GM12874 (cell line): ENCODE data around the gene CYP2W1.

Experiments
- TF ChIP-seq, protein P1 (sequence below): IDR thresholded peaks from 2 replicates; pipeline ENCODE4 v1.5.1; 2011; ENCODE audit warnings: low read depth, mild to moderate bottlenecking, control low read depth, low read length, moderate library complexity; ENCODE audit not compliant: insufficient read depth

The CYP2W1 gene

DNA sequence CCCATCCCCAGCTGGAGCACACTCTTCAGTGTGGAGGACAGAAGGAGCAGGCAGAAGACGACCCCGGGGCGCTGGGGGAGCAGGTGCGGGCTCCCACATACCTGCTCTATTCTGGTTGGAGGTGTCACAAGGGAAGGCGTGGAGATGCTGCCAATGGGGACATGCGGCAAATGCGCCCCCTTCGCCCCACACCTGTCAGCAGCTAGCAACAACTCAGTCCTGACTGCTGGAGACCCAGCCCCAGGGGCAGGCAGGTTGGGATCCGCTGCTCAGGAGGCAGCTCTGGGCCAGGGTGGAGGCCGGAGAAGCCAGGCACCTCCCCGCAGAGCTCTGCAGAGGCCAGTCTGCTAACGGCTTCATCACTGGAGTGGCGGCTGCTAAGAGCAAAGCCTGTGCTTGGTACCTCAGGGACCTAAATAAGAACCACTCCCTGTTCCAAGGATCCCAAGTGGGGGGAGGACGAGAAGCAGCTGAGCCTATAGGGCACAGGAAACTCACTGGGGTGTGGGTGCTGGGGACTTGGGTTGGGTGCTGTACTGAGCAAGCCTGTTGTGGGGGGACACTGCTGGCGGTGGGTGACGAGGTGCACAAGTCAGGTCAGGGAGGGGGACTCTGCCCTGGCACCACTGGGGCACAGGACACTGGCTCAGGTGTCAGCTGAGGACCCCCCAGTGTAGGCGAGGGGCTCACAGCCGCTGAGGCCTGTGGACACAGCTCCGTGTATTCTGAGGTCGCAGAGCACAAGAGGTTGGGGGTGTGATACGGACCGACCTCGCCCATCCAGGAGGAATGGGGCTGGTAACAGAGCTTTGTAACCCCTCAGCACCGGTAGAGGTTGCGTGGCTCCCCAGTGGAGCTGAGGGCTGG is 42.1 kb downstream of the CYP2W1 start:
- TF ChIP-seq, protein P1, sequence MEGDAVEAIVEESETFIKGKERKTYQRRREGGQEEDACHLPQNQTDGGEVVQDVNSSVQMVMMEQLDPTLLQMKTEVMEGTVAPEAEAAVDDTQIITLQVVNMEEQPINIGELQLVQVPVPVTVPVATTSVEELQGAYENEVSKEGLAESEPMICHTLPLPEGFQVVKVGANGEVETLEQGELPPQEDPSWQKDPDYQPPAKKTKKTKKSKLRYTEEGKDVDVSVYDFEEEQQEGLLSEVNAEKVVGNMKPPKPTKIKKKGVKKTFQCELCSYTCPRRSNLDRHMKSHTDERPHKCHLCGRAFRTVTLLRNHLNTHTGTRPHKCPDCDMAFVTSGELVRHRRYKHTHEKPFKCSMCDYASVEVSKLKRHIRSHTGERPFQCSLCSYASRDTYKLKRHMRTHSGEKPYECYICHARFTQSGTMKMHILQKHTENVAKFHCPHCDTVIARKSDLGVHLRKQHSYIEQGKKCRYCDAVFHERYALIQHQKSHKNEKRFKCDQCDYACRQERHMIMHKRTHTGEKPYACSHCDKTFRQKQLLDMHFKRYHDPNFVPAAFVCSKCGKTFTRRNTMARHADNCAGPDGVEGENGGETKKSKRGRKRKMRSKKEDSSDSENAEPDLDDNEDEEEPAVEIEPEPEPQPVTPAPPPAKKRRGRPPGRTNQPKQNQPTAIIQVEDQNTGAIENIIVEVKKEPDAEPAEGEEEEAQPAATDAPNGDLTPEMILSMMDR = no peak

DNA sequence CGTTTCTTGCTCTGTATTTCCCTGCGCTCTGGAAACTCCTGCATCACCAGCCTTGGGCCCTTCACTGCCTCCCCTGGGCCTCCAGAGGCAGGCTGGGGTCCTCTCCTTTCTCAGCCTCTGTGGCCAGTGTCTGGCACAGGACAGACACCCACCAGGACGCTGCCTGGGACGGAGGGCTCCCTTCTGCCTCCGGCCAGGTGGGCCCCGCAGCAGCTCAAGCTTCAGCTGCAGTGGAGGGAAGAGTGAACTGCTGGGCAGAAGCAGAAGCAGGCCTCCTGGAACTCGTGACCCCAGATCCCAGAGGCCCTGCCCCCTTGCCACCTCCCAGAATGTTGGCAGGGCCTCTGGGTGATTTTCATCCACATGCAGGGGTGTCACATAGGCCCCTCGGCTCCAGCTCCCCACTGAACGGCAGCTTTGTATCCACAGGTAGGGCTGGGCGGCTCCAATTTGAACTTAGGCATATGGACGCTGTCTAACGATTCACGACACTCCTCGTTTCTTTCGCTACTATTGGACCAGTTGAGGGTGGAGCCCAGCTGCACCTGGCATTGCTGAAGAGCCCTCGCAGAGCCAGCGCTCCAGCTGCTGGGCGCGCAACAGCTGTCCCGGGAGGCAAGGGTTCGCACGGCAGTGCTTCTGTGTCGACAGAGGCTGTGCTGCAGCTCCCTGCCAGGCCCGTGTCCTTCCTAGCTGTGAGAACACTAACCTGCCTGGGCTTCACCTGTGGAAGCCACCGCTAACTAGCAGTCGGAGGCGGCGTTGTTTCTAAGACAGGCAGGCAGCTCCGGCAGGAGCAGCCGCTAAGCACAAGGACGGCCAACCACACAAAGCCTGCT is 43.0 kb downstream of the CYP2W1 start:
- TF ChIP-seq, protein P1 = no peak

DNA sequence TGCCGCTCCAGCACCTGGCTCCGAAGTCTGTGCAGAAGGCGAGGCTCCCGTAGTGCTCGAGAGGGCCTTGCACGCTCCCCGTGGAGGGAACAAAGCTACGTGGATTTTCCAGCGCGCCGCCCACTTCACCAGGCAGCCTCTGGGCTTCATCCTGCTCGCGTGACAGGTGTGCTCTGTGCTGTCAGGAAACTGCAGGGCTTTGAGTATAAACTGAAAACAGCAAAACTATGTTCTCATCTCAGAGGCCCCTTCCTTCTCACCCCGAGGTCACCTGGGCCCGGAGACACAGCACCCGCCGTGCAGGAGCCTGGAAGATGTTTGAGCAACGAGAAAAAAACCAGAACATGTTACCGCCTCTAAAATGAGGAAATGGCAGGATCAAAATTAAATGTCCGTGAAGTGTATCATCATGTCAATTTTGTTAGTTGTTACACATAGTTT is 43.8 kb downstream of the CYP2W1 start:
- TF ChIP-seq, protein P1 = no peak

DNA sequence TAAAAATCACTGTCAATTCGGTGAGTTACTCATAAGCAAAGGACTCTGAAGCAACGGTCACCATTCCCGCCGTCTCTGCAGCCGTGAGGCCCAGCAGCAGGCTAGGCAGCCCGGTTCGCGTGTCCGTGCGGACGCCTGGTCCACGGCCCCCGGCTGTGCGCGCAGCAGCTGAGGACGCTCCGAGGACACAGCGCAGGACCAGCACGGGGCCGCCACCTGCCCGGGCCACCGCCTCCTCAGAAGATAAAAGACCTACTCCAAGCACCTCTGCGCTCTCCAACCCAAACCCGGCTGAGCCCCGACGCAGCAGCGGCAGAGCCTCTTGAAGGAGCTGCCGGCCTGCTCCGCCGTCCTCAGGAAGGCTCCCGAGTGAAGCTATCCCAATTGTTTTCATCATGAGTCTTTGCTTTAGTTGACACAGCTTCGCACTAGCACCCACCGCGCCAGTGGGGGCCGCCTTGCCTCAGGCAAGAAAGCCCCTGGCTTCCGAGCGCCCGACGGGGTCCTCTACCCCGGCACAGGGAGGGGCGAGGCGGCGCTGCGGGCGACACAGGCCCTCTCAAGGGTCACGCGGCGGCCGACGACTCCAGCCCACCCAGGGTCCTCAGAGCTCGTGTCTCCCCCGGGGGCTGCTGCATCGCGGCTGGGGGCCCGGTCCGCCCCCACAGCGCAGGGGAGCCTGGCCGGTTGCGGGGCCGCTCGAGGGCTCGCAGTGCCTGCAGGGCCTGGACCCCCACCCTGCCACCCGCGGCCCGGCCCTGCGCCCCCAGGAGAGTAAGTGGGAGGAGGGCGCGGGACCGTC is 44.5 kb downstream of the CYP2W1 start:
- TF ChIP-seq, protein P1 = no peak

DNA sequence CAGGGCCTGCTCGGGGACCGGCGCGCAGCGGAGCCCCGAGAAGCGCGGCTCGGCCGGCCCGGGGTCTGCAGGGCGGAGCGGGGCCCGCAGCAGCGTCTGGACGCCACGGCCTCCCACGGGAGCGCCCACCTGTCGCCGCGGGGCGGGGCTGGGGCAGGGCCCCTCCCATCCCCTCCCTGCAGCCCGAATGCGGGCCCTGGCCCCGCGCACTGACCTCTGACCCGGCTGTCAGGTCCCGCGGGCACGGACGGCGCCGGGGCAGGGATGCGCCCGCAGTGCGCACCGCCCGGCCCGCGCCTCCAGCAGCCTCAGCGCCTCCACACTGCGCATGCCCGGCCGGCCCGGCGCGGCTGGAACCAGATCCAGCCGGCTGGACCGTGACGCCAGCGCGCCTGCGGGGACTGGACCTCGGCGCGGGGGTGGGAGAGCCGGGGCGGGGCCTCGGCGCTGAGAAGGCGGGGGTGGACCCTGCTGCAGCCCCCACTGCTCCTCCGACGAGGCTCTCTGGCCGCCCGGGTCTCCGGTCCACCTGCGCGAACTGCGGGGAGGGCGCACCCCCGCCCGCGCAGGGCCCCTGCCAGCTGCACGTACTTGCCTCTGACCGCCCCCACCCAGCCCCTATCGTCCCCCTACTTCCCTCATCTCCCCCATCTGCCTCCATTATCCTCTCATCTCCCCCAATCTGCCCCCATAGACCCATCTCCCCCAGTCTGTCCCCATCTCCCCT is 45.2 kb downstream of the CYP2W1 start:
- TF ChIP-seq, protein P1 = no peak

DNA sequence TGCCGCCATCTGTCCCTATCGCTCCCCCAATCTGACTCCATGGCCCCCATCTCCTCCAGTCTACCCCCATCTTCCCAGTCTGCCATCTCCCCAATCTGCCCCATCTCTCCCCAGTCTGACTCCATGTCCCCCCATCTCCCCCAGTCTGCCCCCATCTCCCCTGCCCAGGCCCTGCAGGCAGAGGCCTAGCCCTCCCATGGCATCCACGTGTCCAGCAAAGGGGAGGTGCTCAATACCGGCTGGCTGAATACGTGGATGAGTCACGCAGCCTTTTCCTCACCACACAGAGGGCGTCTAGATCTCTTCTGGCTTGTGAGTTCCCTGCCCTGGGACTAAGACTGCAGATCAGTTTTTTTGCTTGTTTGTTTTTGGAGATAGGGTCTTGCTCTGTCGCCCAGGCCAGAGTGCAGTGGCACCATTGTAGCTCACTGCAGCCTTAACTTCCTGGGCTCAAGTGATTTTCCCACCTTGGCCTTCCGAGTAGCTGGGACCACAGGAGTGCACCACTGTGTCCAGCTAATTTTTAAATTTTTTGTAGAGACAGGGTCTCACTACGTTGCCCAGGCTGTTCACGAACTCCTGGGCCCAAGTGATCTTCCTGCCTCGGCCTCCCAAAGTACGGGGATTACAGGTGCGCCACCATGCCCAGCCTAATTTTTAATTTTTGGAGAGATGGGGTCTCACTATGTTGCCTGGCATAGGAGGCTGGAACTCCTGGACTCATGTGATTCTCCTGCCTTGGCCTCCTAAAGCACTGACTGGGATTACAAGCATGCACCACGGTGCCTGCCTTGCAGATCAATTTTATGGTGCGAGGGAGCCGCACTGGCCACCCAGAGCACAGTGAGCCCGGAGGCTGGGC is 46.0 kb downstream of the CYP2W1 start:
- TF ChIP-seq, protein P1 = no peak
